Vagina (tissue), 2 donors: ENCODE measurements around the gene EYS. TPM values are rescaled to one million over a fixed set of nuclear protein-coding genes. Genes with fewer than 3 reads are reported as not detected.
"Not testable (repeated sequence)": the region's sequence is repeated elsewhere in the genome, so short reads cannot be mapped to it uniquely, and the experiment has no call there.

Source experiments
- DNase-seq, 2 donors: peaks; one replicate each; pipeline ENCODE4 v3.0.0-alpha.2; 2017; ENCODE audit errors: extremely low spot score in 2 of 2
- H3K27ac ChIP-seq: fragments of 200-600 bp; sonication (generic); one replicate; pipeline ENCODE4 v1.5.1; 2019
- H3K27me3 ChIP-seq: fragments of 200-600 bp; sonication (generic); one replicate; pipeline ENCODE4 v1.5.1; 2019
- H3K36me3 ChIP-seq, 2 donors: fragments of 200-600 bp; sonication (generic); one replicate each; pipeline ENCODE4 v1.5.1; 2017 to 2019
- H3K4me1 ChIP-seq: fragments of 200-600 bp; sonication (generic); one replicate; pipeline ENCODE4 v1.5.1; 2019
- H3K4me3 ChIP-seq, 2 donors: fragments of 200-600 bp; sonication (generic); 1 replicate in 1 of 2; 2 replicates in 1 of 2; pipeline ENCODE4 v1.5.1; 2016 to 2019
- H3K9me3 ChIP-seq: fragments of 200-600 bp; sonication (generic); one replicate; pipeline ENCODE4 v1.5.1; 2019
- POLR2A ChIP-seq, 2 donors: fragments of 450-650 bp; IDR thresholded peaks; one replicate each; pipeline ENCODE4 v1.6.1; 2017; ENCODE audit warnings: antibody characterized with exemption in 2 of 2, mild to moderate bottlenecking in 2 of 2, moderate library complexity in 2 of 2
- POLR2AphosphoS5 ChIP-seq, 2 donors: sonication (generic); formaldehyde crosslinking; IDR thresholded peaks; one replicate each; pipeline ENCODE4 v1.9.0; 2017; ENCODE audit warnings: antibody characterized with exemption in 2 of 2, mild to moderate bottlenecking in 2 of 2, low read depth in 1 of 2; ENCODE audit not compliant: insufficient read depth in 1 of 2
- intact Hi-C: fragments of 100-400 bp; cut with DNase I; formaldehyde crosslinking; loops from one replicate; pipeline ENCODE4 v1.15.1; 2023
- total RNA-seq: library from RNA; depleted of rRNA; stranded (reverse); fragments of >200 nt; gene quantifications from one replicate; pipeline ENCODE4 v1.2.3, GENCODE V29; 2016
- TF ChIP-seq, protein P1 (sequence below), 3 experiments: fragments of 450-650 bp in 2 of 3; fragments of 200-600 bp in 1 of 3; sonication (generic) in 1 of 3; IDR thresholded peaks; one replicate each; pipeline ENCODE4 v1.5.1; 2017 to 2019; ENCODE audit warnings: antibody characterized with exemption in 3 of 3, mild to moderate bottlenecking in 2 of 3, moderate library complexity in 2 of 3

Gene EYS
- total RNA-seq, 1 donor from 2014 or later = not detected

DNA sequence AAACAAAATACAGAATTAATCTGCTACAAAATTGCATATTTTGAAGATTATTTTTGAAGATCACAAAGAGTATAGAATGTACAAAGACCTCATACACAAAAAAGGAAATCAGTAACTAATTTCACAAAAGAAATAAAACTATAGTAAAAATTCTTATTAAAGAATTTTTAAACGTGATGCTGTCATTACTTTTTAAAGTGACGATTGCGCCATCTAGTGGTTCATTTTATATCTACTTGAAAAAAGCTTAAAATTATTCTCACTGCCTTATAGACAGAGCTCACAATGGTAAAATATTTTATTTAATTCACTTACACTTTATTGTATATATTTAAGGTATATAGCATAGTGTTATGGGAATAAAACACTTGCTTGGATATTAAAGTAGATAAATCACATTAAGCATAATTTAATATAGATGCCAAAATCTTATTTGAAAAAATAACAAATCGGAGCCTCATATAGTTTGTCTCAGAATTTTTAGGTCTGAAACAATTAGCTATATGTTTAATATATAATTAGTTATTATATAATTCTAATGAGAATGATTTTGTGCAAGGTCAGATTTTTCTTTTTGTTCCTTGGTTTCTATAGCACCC, 1942.6 kb downstream of the EYS start:
- H3K36me3 ChIP-seq = no peaks in the 10 kb centered on the region
- no peaks in the 10 kb centered on the region for H3K4me1 ChIP-seq
- no peak overlapping the region for H3K27ac ChIP-seq
- H3K27me3 ChIP-seq = no peaks in the 10 kb centered on the region
- intact Hi-C loops = no loop called here
- no peak for DNase-seq
- H3K9me3 ChIP-seq = no peaks in the 10 kb centered on the region
- TF ChIP-seq, protein P1, sequence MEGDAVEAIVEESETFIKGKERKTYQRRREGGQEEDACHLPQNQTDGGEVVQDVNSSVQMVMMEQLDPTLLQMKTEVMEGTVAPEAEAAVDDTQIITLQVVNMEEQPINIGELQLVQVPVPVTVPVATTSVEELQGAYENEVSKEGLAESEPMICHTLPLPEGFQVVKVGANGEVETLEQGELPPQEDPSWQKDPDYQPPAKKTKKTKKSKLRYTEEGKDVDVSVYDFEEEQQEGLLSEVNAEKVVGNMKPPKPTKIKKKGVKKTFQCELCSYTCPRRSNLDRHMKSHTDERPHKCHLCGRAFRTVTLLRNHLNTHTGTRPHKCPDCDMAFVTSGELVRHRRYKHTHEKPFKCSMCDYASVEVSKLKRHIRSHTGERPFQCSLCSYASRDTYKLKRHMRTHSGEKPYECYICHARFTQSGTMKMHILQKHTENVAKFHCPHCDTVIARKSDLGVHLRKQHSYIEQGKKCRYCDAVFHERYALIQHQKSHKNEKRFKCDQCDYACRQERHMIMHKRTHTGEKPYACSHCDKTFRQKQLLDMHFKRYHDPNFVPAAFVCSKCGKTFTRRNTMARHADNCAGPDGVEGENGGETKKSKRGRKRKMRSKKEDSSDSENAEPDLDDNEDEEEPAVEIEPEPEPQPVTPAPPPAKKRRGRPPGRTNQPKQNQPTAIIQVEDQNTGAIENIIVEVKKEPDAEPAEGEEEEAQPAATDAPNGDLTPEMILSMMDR (IDR thresholded peaks at IDR 0.05) = peak in 2 of 3 experiments; percentile 55 to 59
- TF ChIP-seq POLR2A (IDR thresholded peaks at IDR 0.05) = no peak
- H3K4me3 ChIP-seq = no peak overlapping the region

DNA sequence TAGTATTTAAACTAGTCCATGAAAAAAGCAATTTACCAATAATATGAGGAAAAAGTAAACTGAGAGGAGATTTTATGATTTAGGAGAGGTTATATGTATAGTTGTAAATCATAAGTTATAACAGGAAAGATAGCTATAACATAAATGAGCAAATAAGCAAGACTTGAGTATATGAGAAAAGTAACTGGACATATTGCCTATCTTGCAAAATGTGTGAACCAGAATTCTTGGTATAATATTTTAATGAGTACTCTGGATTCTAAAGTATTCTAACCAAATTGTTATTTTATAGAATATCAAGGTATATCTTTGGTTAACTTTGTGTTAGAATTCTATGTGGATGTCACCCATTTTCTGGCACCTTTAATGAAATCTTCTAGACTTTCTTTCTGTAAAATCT, 1946.8 kb downstream of the EYS start:
- intact Hi-C loops = no loop called here
- Histone ChIP-seq H3K36me3 (no peaks in the 10 kb centered on the region), H3K9me3 (no peaks in the 10 kb centered on the region)

DNA sequence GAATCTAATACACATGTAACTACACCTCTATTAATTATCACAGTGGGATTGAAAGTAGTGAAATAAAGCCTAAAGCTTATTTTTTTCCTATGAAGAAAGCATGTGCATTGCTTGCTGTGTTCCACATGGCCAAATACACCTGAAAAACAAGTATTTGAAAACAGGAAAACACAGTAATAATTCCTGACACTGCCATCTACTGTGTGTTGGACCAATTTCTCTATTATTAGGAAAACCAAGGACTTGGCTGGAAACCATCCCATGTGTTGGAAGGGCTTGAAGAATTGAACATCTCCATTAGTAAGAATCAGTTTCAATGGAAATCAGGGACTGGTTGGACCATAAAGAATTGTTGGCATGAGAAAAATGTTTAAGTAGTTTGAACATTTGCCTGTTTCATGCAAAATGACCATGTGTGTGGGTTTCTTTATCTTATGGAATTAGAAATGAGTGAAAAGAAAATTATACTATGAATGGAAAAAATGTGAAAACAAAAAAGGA, 1947.4 kb downstream of the EYS start:
- intact Hi-C loops = no loop called here
- DNase-seq = no peak
- Histone ChIP-seq H3K27me3 (no peaks in the 10 kb centered on the region), H3K4me3 (no peak overlapping the region), H3K36me3 (no peaks in the 10 kb centered on the region), H3K4me1 (no peaks in the 10 kb centered on the region), H3K27ac (no peak overlapping the region), H3K9me3 (no peaks in the 10 kb centered on the region)
- no peak for TF ChIP-seq POLR2AphosphoS5 (IDR thresholded peaks at IDR 0.05; ENCODE audit: insufficient read depth in 1 of 2, low read depth in 1 of 2)
- TF ChIP-seq, protein P1 (IDR thresholded peaks at IDR 0.05) = no peak
- no peak for TF ChIP-seq POLR2A (IDR thresholded peaks at IDR 0.05)

More for the DNA sequence above, 1946.8 kb downstream of the EYS start:
- H3K4me3 ChIP-seq = no peak overlapping the region
- no peak overlapping the region for H3K27ac ChIP-seq
- no peaks in the 10 kb centered on the region for H3K27me3 ChIP-seq
- no peak for TF ChIP-seq POLR2A (IDR thresholded peaks at IDR 0.05)
- TF ChIP-seq, protein P1 (IDR thresholded peaks at IDR 0.05) = no peak
- TF ChIP-seq POLR2AphosphoS5 (IDR thresholded peaks at IDR 0.05; ENCODE audit: insufficient read depth in 1 of 2, low read depth in 1 of 2) = no peak
- DNase-seq = no peak
- no peaks in the 10 kb centered on the region for H3K4me1 ChIP-seq

DNA sequence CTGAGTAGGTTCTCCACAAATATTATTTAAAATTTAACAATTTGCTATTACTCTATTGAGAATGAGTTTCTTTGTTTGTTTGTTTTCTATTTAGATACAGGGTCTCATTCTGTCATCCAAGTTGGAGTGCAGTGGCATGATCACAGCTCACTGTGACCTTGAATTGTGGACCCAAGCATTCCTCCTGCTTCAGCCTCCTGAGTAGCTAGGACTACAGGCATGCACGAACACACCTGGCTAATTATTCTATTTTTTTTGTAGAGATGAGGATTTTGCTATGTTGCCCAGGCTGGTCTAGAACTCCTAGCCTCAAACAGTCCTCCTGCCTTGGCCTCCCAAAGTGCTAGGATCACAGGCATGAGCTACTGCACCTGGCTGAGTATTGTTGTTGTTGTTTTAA, 1949.2 kb downstream of the EYS start:
- Histone ChIP-seq H3K36me3 (no peaks in the 10 kb centered on the region), H3K4me1 (no peaks in the 10 kb centered on the region), H3K27me3 (no peaks in the 10 kb centered on the region), H3K9me3 (no peaks in the 10 kb centered on the region), H3K27ac (no peak overlapping the region), H3K4me3 (no peak overlapping the region)
- no peak for TF ChIP-seq POLR2A (IDR thresholded peaks at IDR 0.05)
- TF ChIP-seq, protein P1 (IDR thresholded peaks at IDR 0.05) = no peak
- no peak for TF ChIP-seq POLR2AphosphoS5 (IDR thresholded peaks at IDR 0.05; ENCODE audit: insufficient read depth in 1 of 2, low read depth in 1 of 2)
- intact Hi-C loops = no loop called here
- no peak for DNase-seq

DNA sequence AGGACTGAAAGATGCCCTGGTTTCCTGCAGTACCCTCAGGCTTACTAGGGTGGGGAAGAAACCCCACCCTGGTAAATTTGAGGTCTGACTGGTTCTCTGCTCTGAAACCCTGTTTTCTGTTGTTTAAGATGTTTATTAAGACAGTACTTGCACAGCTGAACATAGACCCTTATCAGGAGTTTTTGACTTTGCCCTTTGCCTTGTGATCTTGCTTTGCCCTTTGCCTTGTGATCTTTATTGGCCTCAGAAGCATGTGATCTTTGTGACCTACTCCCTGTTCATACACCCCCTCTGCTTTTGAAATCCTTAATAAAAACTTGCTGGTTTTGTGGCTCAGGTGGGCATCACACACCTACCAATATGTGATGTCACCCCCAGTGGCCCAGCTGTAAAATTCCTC, 1949.8 kb downstream of the EYS start:
- H3K4me1 ChIP-seq, DNase-seq, H3K27me3 ChIP-seq, intact Hi-C loops, H3K27ac ChIP-seq, H3K9me3 ChIP-seq, H3K4me3 ChIP-seq, H3K36me3 ChIP-seq: not testable (repeated sequence)
